Skeletal muscle satellite cell (primary cell): ENCODE data around the gene INF2.

Source experiments
- H3K27me3 ChIP-seq: 2 replicates; pipeline ENCODE4 v1.7.0; 2013; ENCODE audit warnings: low read length; ENCODE audit not compliant: control insufficient read depth, insufficient read depth
- H3K36me3 ChIP-seq: 2 replicates; pipeline ENCODE4 v1.7.0; 2013; ENCODE audit warnings: mild to moderate bottlenecking, control low read depth, low read length; ENCODE audit not compliant: insufficient read depth
- H3K4me1 ChIP-seq: 2 replicates; pipeline ENCODE4 v1.7.0; 2013; ENCODE audit warnings: low read length; ENCODE audit not compliant: control insufficient read depth, insufficient read depth
- H3K4me2 ChIP-seq: 2 replicates; pipeline ENCODE4 v1.7.0; 2013; ENCODE audit warnings: mild to moderate bottlenecking, low read length
- H3K4me3 ChIP-seq: 2 replicates; pipeline ENCODE4 v1.7.0; 2013; ENCODE audit warnings: low read length
- H3K9ac ChIP-seq: 2 replicates; pipeline ENCODE4 v1.7.0; 2013; ENCODE audit warnings: mild to moderate bottlenecking, low read depth, low read length, moderate library complexity
- H3K9me3 ChIP-seq: replicated peaks from 2 replicates; pipeline ENCODE4 v1.7.0; 2013; ENCODE audit warnings: mild to moderate bottlenecking, control low read depth, low read length

Gene INF2

DNA sequence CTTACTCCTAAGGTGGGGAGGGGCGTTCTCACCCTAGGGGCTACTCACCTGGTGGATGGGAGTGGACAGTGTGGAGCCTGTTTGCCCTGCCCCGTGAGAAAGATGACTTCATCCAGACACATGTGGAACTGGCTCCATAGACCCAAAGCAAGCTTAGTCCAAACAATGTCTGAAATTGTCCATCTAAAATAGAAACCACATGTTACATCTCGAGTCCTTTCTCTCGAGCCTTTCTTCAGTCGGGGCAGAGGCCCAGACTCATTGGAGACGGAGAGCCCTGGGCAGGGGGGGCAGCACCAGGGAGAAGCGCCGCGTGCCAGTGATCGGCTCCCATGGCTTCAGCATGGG lies 67.8 kb downstream of the INF2 start:
- Histone ChIP-seq H3K36me3 (peaks cover 48% of the 10 kb centered on the region), H3K9ac (no peak overlapping the region), H3K9me3 (no peaks in the 10 kb centered on the region), H3K4me2 (no peak overlapping the region), H3K4me3 (no peak overlapping the region), H3K27me3 (no peaks in the 10 kb centered on the region), H3K4me1 (peaks cover 14% of the 10 kb centered on the region)

DNA sequence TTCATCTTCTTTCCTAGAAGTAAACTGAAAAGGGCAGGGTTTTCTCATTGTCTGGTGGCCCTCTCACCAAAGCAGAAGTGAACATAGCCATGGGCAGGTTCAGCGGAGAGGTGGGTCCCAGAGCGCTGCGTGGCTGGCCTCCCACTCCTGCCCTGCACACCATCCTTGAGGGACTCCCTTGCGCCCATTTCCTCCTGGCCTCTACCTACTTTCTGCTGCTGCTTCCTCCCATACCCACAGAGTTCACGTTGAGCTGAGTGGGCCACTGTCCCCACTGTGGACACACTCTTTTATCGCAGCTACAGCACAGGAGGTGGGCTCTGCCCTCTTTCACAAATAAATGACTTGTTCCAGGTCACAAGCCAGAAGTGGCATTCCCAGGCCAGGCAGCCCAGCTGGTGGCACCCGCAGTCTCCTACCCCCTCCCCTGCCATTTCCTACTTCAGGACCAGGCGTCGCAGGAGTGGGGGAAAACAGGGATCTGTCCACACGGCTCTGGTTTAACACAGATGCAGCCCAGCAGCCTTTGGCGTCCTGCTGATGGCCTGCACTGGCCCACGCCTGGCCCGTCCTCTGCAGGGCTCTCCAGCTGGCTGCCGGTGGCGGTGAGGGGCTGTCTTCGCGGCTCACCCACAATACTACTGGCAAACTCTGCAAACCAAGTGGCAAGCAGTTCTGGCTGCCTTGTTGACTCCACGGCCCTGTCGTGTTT lies 68.4 kb downstream of the INF2 start:
- H3K36me3 ChIP-seq = peaks cover 48% of the 10 kb centered on the region

DNA sequence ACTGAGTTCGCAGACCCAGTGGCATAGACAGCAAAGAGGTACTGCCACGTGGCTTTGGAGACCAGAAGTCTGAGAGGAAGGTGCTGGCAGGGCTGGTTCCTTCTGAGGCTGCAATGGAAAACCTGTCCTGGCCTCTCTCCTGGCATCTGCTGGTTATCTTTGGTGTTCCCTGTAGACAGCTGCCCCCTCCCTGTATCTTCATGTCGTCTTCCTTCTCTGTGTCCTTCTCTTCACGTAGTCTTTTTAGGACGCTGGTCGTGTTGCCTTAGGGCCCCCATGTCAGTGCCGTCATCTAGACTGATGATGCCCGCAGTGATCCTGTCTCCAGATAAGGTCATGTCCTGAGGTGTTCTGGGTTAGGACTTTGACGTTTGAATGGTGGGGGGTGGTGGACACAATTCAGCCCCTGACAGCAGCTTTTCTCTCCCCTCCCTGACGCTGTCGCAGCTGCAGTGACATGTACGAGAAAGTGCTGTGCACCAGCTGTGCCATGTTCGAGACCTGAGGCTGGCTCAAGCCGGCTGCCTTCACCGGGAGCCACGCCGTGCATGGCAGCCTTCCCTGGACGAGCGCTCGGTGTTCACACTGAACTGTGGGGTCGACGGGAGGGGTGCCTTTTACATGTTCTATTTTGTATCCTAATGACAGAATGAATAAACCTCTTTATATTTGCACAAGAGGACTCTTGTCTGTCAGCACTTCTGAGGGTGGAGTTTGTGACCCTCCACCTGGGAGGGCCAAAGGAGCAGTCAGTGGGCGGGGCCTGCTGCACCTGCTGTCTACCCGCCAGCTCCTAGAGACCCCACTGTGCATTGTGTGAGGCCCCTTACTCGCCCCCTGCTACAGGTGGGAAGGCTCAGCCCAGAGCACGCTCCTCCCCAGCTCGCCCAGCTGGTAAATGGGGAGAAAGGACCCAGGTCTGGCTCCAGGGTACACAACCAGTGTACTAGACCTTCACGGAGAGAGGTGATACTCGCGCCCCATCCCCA lies 69.9 kb downstream of the INF2 start:
- no peak overlapping the region for H3K4me2 ChIP-seq
- no peak overlapping the region for H3K4me3 ChIP-seq
- peaks cover 7% of the 10 kb centered on the region for H3K4me1 ChIP-seq
- H3K9ac ChIP-seq = no peak overlapping the region
- H3K36me3 ChIP-seq = peaks cover 48% of the 10 kb centered on the region
- H3K9me3 ChIP-seq = no peaks in the 10 kb centered on the region
- no peaks in the 10 kb centered on the region for H3K27me3 ChIP-seq

More for the DNA sequence above, 68.4 kb downstream of the INF2 start:
- Histone ChIP-seq H3K9ac (no peak overlapping the region), H3K4me1 (peaks cover 12% of the 10 kb centered on the region), H3K9me3 (no peaks in the 10 kb centered on the region), H3K27me3 (no peaks in the 10 kb centered on the region), H3K4me2 (no peak overlapping the region), H3K4me3 (no peak overlapping the region)

DNA sequence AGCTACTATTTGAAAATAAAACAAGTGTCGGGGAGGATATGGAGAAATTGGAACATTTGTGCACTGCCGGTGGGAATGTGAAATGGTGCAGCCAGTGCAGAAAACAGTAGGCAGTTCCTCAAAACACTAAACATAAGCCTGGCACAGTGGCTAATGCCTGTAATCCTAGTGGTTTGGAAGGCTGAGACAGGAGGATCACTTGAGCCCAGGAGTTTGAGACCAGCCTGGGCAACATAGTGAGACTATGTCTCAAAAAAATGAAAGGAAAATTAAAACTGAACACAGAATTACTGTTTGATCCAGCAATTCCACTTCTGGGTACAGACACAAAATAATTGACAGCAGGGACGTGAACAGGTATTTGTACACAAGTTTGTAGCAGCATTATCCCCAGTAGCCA lies 76.1 kb downstream of the INF2 start:
- Histone ChIP-seq H3K9ac (no peak overlapping the region), H3K4me1 (peaks cover 4% of the 10 kb centered on the region), H3K27me3 (no peaks in the 10 kb centered on the region), H3K9me3 (no peaks in the 10 kb centered on the region), H3K4me3 (no peak overlapping the region), H3K4me2 (no peak overlapping the region), H3K36me3 (peaks cover 4% of the 10 kb centered on the region)

DNA sequence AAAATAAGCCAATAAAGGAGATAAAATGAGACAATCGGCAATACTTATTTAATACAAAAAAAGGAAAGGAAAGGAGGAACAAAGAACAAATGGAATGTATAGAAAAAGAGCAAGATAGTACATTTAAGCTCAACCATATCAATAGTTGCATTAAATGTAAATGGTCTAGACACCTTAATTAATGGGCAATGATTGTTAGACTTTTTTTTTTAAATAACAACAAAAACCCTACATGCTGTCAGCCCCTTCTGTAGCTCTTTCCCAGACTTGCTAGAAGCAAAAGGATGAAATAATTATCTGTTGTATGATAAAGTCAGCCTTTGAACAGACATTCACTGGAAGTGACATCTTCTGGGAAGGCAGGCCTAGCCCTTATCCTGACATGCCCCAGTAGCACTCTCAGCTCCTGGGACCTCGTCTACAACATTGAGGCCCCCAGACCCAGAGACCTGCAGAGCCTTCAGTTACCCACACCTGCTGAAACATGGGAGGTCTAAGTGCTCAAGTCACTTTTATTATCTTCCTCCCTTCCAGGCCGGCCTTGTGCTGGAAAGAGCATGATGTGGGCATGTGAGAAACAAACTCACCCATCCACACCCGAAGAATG lies 76.9 kb downstream of the INF2 start:
- Histone ChIP-seq H3K9me3 (no peaks in the 10 kb centered on the region), H3K27me3 (no peaks in the 10 kb centered on the region), H3K36me3 (peaks cover 13% of the 10 kb centered on the region), H3K4me1 (peaks cover 4% of the 10 kb centered on the region), H3K4me3 (no peak overlapping the region), H3K9ac (no peak overlapping the region), H3K4me2 (no peak overlapping the region)

DNA sequence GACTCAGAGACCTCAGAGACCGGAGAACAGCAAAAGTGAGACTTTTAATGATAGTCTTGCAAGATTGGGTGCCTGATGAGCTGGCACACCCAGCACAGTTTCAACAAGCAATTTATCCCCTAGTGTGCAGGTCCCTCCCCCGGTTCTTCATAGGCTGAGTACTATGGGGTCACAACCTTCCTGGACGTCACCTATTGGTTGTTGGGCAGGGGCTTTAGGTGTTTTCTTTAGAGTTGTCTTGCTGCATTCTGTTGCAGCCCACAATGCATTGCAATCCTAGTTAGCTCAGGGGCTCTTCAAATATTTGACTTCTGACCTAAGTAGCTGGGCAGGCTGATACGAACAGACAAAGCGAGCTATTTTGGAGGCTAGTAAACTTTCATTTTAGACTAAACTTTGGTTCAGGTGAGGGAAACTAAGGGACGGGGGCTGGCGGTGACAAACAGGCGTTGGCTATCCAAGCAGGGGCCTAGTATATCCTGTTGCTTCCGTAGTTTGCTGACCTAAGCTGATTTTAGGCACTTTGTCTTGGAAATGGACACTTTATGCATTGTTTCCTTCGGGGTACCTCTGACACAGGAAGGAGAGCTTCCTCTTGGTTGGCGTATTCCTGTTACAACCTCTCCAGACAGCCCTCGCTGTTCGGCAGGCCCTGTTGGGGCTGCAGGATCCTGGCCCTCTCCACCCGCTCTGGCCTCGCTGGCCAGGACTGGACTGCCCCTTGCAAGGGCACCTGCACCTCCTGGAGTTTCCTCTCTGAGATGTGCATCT lies 77.6 kb downstream of the INF2 start:
- Histone ChIP-seq H3K4me3 (no peak overlapping the region), H3K27me3 (no peaks in the 10 kb centered on the region), H3K9me3 (no peaks in the 10 kb centered on the region), H3K9ac (no peak overlapping the region), H3K4me1 (peaks cover 4% of the 10 kb centered on the region), H3K36me3 (peaks cover 20% of the 10 kb centered on the region), H3K4me2 (no peak overlapping the region)

DNA sequence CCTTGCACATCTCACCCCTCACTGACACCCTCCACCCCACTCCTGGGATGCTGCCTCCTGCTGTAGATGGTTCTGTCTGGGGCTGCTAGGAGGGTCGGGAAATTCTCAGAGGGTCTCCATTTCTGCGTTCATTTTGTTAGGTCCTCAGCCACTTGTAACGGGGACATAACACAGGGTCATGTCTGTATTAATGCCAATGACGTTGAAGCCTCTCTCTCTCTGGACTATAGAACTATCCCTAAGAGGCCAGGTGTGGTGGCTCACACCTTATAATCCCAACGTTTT lies 78.2 kb downstream of the INF2 start:
- Histone ChIP-seq H3K4me1 (peaks cover 4% of the 10 kb centered on the region), H3K9me3 (no peaks in the 10 kb centered on the region), H3K36me3 (peaks cover 25% of the 10 kb centered on the region), H3K27me3 (no peaks in the 10 kb centered on the region), H3K9ac (no peak overlapping the region), H3K4me2 (no peak overlapping the region), H3K4me3 (no peak overlapping the region)

DNA sequence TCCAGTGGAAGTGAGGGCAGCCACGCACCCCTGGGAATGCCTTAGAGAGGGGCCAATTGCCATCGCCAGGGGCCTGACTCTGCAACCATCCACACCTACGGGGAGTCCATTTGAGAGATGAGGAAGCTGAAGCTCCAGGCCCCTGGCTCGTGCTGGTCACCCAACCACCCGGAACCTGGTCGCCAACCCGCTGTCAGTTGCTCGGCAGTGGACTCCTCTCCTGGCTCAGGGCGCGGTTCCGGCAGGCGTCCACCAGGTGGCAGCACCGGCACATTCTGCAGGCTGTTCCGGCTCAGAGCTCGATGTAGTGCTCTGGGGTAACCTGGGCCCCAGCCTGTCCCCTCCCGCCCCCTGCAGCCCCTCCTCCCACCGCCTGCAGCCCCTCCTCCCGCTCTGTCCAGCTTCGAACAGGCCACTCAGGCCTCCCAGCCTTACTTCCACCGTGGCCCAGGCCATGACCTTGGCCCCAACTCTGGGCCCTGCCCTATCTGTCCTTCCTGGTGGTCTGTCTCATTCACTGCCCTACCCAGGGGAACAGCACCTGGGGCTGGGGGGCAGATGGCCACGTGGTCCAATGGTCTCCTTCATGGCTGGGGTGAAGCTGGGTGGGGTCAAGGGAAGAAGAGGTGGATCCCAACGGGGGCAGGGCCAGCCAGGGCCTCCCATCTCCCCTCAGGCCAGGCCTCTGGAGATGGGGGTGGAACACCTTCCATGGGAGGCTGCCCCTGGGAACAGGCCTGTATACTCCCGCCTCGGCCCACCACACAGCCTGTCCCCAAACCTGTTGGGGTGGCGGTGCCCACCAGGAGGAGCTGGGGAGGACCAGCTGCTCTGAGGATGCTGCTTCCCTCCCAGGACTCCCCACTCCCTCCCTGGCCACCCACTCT lies 79.3 kb downstream of the INF2 start:
- H3K4me2 ChIP-seq = no peak overlapping the region
- H3K36me3 ChIP-seq = peaks cover 36% of the 10 kb centered on the region
- H3K4me3 ChIP-seq = no peak overlapping the region
- H3K9me3 ChIP-seq = no peaks in the 10 kb centered on the region
- H3K9ac ChIP-seq = no peak overlapping the region
- peaks cover 4% of the 10 kb centered on the region for H3K4me1 ChIP-seq
- H3K27me3 ChIP-seq = no peaks in the 10 kb centered on the region

DNA sequence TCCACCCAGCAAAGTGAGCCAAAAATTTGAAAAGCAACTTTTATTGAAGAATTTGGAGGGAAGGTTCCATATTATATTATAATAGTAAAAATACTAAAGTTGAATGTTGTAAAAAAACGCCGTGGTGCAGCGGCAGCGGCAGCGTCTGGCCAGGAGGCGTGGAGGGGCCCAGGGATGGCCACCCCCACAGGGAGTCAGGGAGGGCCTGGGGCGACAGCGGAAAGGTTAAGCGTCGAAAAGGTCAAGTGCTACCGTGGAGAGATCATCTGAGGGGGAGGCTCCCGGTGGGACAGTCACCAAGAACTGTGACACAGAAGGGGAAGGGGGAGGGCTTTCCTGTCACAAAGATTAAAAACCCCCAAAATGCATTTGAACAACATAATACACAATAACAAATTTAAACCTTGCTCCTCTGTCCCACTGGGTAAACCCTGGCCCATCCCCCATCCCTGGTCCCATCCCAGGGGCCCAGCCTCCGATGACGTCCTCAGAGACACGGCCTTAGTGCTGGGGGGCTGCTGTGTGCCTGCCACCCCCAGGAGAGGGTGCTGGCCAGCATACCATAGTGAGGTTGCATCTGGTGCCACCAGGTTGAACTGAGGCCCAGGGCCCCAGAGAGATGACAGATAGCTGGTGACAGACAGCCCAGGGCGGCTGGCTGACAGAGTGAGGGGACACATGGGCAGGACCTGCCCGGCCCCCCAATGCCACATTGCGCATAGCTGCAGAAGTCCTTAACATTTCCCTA lies 80.1 kb downstream of the INF2 start:
- Histone ChIP-seq H3K27me3 (no peaks in the 10 kb centered on the region), H3K4me3 (no peak overlapping the region), H3K9me3 (no peaks in the 10 kb centered on the region), H3K9ac (no peak overlapping the region), H3K4me1 (peaks cover 4% of the 10 kb centered on the region), H3K36me3 (peaks cover 40% of the 10 kb centered on the region), H3K4me2 (no peak overlapping the region)

DNA sequence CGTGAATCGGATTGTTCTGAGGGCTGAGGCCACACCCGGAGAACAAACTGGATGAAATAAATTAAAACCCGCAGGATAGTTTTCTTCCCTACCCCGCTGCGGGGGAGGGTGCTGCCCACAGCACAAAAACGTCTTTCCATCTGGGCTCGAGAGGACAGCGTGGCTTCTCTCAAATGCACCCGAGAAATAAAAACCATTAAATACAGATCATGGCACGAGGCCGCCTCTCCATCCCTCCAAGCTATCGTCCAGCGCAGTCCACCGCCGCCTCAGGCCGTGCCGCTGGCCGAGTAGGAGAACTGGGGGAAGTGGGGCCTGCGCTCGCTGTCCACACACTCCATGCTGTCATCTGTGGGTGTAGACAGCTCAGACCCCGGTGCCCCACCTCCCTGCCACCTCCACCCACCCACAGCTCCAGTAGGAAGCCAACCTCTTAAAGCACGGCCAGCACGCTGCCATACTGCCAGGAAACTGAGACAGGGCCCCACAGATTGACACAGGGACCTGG lies 80.7 kb downstream of the INF2 start:
- H3K4me2 ChIP-seq = no peak overlapping the region
- H3K4me1 ChIP-seq = peaks cover 4% of the 10 kb centered on the region
- no peaks in the 10 kb centered on the region for H3K27me3 ChIP-seq
- H3K4me3 ChIP-seq = no peak overlapping the region
- H3K9ac ChIP-seq = no peak overlapping the region
- H3K9me3 ChIP-seq = no peaks in the 10 kb centered on the region
- H3K36me3 ChIP-seq = peaks cover 45% of the 10 kb centered on the region
